Inflammatory macrophage treated with lipopolysaccharide for 1 hour (primary cell): ENCODE results near the gene MMP23B.
"Not testable (repeated sequence)": the region's sequence is repeated elsewhere in the genome, so short reads cannot be mapped to it uniquely, and the experiment has no call there.

Source experiments
- DNase-seq, 2 donors: peaks; one replicate each; pipeline ENCODE4 v3.0.0-alpha.2; 2020 to 2022

MMP23B gene

DNA sequence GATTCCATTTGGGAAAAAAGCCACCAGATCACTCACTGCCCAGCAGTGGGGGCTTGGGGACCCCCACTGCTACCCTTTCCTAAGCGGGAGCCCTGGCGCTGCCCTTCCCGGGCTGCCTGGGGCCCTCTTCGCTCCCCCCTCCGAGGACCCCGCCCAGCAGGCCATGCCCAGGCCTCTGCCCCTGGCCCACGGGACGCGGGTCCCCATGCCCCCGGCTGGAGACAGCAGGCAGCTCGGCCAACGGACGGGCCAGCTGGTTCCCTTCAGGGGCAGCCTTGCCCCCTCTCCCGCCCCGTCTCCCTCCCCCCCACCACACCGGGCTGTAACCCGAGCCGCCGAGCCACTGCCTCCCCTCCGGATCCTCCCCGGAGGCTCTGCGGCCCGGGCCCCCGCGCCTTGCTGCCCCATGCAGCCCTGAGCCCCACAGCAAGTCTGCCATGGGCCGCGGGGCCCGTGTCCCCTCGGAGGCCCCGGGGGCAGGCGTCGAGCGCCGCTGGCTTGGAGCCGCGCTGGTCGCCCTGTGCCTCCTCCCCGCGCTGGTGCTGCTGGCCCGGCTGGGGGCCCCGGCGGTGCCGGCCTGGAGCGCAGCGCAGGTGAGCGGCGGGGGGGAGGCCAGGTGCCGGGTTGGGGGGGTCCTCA, at the start of gene MMP23B:
MMP23B (plus strand) TSS at position 392 of the 639 bp plus-strand sequence; CDS start at position 438, 46 bp downstream.
- no peak for DNase-seq

DNA sequence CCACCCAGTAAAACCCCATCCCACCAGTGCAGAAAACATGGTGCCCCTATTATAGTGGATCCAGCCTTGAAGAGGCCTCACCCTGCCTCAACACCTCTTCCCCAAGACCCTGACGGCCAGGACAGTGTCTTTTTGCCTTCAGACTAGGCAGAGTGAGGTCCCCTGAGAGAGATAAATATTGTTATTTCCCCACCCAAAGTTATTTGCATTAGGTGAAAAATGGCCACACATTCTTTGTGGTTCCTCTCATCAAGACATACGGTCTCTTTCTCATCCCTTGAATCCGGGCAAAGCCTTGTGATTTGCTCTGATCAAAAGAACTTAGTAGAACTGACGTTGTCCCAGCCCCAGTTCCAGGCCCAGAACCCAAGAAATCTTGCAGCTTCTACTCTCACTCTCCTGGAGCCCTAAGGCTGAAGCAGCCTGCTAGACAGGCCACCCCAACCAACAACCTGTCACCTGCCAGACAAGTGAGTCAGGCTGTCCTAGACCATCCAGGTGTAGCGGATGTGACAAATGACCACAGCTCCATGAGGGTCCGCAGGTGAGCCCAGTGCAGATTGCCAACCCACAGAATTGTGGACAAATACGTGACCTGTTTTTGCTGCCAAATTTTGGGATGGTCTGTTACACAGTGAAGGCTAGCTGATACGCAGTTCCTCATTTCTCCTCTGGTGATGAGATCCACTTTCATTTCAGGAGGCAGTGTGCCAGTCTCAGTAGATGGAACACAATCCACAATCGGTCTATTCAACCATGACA, 49.2 kb upstream of the MMP23B start:
- DNase-seq: no peak

DNA sequence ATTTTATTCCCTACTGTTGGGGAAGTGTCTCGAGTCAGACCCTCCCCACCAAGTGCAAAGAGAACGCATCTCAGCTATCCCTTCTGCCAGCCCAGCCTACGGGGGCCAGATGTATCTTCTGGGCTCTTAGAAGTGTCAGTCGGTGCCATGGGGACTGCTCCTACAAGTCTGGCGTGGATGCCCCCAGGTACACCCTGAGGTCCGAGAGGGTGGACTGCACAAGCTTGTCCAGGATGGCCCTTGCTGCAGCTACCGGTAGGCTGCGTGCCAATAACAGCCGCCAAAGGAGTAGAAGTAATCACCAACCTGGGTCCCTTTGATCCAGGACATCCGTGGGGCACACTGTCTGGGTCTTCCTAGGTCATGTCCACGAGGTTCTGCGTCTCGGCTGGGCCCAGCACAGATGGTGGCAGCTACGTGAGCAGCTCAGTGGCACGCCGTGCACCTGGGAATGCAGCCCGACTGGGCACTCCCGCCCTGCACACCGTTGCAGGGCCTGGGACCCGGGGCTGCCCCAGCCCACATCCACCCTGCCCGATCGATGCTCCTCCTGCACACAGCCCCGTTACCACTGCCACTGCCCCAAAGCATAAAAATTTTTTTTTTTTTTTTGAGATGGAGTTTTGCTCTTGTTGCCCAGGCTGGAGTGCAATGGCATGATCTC, 48.5 kb upstream of the MMP23B start:
- DNase-seq: no peak

DNA sequence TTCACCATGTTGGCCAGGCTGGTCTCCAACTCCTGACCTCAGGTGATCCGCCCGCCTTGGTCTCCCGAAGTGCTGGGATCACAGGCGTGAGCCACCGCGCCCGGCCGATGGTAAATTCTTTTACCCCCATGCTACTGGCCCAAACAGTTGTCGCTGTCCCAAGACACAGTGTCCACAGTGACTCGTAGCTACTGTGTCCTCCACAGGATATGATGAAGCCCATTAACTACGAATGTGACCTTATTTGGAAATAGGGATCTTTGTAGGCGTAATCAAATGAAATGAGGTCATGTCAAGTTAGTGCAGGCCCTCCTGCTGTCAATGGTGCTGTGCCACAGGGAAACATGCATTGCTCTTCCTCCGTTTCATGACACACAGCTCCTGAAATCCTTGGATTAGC, 40.5 kb upstream of the MMP23B start:
- peak; percentile 35 to 37 for DNase-seq

DNA sequence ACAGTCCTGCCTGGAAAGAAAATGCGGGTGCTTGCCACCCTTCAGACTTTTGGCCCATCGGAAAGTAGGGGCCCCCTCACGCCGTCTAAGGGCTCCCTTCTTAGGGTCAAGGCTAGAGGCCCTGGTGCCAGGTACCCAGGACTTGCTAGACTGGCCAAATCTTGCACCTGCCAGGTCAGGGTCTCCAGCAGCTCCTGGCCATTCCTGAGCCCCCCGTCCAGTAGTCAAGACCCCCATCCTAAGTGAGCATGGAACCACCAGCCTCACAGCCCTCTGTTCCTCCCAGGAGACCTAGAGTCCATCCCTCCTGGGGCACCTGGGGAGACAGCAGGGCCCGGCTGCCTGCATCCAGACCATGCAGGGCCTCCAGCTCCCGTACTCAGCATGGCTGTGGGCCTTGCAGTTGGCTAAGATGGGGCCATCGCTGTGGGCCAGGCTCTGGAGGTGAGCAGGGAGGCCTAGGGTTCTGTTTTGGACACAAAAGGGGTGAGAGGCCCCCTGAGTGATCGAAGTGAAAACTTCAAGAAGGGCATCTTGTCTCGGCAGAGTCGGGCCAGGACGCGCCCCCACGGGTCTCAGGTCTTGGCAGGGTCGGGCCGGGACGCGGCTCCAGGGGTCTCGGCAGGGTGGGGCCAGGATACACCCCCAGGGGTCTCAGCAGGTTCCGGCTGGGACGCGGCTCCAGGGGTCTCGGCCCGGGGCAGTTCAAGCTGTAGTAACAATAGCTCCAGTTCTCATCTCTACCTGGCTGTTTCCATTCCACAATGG, 38.0 kb upstream of the MMP23B start:
- no peak for DNase-seq

DNA sequence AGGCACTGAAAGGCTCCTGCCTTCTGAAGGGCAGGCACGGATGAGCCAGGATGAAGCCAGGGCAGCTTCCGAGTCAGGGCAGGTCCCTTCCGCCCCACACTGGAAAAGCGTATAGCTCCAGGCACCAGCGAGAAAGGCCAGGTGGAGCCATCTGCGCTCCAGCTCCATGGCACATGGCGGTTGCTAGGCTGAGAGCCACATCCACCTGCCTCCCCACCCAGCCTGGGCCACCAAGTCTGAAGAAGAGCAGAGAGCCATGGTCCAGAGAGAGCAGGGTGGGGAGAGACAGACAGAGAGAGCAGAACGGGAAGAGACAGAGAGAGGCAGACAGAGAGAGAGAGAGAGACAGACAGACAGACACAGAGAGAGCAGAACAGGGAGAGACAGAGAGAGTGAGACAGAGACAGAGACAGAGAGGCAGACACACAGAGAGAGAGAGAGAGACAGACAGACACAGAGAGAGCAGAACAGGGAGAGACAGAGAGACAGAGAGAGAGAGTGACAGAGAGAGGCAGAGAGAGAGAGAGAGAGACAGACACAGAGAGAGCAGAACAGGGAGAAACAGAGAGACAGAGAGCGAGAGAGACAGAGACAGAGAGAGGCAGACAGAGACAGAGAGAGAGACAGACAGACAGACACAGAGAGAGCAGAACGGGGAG, 37.2 kb upstream of the MMP23B start:
- no peak for DNase-seq

DNA sequence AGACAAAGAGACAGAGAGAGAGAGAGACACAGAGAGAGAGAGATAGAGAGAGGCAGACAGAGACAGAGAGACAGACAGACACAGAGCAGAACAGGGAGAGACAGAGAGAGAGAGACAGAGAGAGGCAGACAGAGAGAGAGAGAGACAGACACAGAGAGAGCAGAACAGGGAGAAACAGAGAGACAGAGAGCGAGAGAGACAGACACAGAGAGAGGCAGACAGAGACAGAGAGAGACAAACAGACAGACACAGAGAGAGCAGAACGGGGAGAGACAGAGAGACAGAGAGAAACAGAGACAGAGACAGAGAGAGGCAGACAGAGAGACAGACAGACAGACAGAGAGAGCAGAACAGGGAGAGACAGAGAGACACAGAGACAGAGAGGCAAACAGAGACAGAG, 36.6 kb upstream of the MMP23B start:
- not testable (repeated sequence) for DNase-seq

DNA sequence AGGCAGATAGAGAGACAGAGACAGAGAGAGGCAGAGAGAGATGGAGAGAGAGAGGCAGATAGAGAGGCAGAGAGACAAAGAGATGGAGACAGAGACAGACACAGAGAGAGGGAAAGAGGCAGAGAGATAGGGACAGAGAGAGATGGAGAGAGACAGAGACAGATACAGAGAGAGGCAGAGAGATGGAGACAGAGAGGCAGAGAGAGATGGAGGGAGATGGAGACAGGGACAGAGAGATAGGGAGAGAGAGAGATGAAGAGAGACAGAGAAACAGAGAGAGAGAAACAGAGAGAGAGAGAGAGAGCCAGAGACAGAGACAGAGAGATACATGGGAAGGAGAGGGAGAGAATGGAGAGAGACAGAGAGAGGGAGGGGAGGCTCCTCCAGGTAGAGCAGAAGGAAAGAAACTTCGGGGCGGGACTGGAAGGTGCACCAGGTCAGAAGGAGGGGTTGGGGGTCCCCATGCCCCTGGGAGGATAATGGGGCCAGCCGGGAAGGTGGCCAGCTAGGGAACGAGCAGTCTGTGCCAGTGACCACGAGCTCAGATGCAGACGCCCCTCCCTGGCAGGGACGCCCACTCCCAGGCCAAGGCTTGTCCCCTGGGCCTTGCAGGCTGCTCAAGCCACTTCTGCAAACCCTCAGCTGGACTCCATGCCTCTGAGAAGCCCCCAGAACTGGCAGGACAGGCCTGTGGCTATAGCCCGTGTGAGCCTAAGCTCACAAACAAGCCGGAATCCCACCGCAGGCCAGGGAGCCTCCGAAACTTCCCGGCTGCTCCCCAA, 35.3 kb upstream of the MMP23B start:
- peak in 1 of 2 donors; percentile 20 for DNase-seq

DNA sequence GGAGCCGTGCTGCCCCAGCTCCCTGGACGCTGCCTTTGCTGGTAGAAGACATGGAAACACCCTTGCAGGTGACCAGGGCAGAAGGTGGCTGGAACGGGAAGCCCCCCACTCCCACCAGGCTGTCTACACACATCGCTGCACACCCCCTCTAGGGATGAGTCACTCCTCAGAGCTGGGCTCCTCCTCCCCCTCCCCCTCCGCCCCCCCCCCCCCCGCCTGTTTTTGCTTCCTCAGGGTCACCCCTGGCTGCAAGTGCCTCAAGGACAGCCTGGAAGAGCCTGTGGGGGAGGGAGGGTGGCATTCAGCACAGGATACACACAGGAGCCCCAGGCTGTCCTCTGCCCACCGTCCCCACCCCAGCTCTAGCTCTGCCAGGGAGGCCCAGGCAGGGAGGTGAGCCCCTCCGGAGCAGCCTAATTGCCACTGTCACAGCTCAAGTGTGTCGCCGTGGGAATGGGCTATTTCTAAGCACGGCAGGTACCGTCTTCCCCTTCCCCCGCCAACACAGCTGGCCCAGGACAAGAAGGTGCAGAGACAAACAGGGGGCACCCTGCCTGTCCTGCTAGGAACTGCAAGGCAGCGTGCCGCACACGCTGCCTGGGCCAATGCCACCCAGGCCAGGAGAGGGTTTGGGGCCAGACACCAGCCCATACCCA, 34.6 kb upstream of the MMP23B start:
- DNase-seq: peak in 1 of 2 donors; percentile 23

DNA sequence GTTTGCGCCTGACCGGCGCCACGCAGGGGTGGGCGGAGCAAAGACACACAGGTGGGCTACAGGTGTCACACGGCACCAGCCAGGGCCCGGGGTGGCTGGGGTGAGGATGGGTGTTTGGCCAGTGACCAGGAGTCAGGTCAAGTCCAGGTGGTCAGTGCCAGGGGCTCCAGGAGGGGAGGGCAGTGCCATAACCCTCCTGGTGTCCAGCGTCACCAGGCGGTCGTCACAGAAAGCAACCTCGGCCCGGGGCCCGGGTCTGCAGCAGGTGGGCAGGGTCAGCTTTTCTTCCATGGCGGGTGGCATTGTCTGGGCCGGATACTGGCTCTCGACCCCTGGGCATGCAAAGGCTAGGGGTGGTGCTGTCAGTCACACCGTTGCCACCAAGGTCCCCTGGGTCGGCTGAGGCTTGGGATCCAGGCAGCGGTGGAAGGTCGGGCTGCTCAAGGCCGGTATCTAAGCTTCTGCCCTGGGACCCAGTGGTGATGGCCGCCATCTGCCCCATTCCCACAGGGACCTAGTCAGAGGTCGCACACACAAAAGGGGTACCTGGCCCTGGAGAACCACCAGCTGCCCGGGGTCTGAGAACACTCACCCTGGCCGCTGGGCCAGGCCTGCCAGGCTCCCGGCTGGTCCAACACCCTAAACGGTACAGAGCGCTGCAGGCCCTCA, 33.8 kb upstream of the MMP23B start:
- no peak for DNase-seq

DNA sequence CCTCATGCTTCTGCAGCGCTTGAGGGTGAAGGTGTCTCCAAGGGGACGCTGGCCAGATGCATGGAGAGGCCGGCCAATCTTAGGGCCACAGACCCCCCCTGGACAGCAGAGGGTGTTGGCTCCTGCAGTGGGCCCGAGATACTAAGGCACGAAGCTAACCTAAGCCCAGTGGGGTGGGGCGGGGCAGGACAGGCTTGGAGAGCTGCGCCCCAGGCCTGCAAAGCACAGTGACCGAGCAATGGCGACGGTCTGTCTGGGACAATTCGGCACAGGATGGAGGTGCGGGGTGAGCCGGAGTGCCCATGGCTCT, 33.3 kb upstream of the MMP23B start:
- DNase-seq: no peak

DNA sequence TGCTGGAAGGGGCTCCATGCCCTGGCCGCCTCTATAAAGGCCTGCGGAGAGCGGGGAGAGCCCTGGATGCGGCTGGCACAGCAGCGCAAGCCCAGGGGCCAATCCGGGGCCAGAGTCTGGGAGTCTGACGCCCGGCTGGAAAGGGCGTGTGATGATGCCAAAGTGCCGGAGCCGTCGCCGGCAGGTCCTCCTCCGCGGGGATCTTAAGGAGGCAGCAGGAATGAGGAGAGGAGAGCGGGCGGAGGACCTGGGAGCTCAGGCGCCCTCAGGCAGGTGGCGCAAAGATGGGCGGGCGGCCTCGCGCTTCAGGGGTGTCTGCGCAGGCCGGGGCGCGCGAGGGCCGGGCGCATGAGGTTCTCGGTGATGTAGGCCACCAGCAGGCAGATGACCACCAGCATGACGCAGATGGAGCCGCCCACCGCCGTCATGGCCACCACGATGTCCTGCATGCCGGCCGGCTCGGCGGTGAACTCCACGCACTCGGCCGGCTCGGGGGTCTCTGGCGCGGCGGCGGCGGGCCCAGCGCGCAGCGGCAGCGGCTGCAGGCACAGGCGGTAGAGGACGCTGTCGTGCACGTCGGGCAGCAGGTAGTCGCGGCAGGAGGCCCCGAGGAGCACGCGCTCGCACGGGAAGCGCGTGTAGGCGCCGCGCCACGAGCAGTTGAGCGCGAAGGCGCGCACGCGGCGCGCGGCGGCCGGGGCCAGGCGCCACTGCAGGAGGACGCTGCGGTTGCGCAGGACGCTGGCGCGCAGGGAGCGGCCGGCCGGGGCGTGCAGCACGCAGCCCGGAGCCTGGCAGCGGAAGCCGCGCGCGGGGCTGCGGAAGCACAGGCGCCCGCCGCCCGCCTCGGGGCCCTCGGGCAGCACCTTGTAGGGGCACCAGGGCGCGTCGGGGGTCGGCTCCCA, 32.7 kb upstream of the MMP23B start:
- peak; percentile 19 to 21 for DNase-seq

DNA sequence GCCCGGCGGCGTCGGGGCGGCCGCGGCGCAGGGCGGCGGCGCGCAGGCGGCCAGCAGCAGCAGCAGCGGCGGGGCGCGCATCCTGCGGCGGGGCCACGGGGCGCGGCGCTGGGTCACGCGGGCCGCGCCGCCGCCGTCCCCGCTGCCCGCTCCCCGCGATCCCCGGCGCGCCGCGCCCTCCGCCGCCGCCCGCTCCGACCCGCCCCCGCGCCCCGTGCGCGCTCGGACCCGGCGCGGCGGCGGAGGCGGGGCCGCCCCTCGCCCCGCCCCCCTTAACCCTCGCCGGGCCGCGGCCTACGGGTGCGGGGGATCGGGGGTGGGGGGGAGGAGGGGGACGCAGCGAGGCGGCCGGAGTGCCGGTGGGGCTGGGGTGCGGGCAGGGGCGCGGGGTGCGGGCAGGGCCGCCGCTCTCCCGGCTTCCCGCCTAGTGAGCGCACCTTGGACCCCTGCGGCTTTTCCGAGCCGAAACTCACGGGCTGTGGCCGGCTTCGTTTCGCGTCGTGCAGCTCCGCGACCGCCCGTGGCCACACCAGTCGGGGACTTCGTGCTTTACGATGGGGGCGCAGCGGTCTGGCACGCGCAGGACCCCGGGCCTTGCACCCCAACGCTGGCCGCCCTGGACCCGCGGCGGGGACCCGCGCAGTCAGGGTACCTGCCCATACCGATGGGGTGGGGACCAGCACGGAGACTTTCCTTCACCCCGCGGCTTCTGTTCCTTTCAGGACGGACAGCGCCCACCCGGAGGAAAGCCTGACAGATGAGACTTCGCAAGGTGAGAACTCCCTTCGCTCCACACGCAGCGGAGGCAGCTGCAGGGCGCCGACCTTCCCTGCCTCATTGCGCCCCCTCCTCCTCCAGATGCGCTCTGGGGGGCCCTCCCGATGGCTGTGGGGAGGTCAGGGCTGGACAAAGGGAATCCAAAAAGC, 31.8 kb upstream of the MMP23B start, which contains the start of gene FNDC10:
FNDC10 (minus strand) TSS at position 201 of the 926 bp plus-strand sequence; CDS start at position 81, 120 bp downstream.
- DNase-seq: no peak

DNA sequence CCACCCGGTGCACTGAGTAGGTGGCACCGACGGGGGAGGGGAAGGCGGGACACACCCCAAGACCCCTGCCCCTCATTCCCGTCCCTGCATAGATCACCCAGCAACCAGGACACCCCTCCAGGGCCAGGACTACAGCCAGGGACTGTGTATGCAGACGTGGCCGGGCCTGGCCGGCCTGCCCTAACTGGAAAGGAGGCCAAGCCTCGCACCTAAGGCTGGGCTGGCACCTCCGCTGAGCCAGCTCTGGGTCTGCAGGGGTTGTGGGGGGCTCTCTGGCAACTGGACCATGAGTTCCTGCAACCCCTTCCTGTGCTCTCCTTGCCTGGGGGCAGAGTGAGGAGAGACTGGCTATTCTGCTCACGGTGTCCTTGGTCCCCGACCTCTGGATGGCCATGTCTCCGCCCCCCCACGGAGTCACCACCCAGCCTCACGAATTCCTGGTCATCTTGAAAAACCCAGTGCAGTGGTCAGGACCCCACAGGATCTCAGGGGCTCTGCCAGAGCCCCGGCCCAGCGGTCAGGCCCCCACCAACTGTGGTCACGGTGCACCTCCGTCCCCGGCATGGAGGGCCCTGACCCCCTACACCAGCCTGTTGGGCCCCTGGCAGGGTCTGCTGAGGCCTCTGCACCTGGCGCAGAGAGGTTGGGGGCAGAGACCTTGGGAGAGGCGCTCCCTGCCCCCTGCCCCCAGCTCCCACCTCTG, 31.0 kb upstream of the MMP23B start:
- DNase-seq: no peak

DNA sequence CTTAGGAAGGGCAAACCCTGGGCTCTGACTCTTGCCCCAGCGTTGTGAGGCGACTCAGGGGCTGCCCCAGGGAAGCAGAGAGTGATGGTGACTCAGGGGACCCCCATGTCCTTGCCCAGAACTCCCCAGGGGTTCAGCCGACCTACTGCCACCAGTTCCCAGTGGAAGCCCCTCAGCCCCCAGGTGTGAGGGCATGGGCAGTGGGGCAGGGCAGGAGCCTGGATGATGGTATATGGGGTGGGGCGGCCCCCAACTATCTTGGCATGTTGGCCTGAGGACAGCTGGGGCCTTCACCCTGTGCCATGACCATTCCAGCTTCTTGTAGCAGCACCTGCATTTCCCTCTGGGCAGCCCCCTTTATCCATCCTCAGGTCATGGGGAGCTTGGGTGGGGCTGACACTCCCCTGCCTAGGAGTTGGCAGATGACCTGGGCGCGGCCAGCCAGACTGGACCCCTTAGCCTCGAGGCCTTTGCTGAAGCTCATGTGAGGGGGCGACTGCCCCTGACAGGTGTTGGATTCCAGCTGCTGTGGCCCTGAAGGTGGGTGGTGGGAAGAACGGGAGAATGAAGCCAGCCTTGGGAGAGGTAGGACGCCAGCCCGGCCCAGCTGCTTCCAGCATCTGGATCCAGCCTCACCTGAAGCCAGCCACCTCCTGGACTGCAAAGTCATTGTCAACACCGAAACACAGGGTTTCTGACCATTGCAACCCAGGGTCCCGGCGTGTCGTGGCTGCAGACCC, 30.2 kb upstream of the MMP23B start:
- DNase-seq: no peak

DNA sequence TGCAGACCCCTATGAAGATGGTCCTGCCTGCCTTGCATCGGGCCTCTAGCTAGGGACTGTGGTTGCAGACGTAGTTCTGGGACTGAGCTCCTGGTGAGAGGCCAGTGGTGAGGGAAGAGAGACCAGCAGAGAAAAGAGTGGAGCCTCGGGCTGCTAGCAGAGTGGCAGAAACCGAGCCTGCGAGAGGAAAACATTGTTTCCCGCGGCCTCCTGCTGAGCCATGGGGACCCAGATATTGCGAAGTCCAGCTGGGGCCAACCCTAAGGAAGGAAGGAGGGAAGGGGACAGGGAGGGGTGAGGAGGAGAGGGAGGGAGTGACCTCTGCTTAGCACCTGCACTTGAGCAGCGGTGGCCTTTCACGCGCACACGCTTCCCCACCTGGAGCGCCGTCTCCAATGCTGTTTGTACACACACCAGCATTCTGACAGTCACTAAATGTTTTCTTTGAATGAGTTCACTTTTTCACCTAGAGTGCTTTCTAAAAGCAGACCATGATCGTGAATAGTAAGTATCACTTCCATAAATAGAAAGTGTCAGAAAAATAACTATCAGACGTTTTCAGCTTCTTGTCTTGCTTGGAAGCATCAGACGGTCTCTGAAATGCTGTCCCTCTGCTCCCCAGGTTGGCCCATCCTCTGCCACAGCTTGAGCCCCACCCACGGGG, 29.5 kb upstream of the MMP23B start:
- no peak for DNase-seq
